ENCODE results near the gene CCDC171.

CCDC171 gene

GRCh38 chr9:15977438-15977837 lies 424.6 kb downstream of the CCDC171 start:
- no peak overlapping the region for H3K4me3 ChIP-seq (ENCODE audit: low read depth, low read length, poor library complexity, severe bottlenecking)
- H3K4me2 ChIP-seq (ENCODE audit: low read length) = no peak overlapping the region
- H3K79me2 ChIP-seq (ENCODE audit: insufficient read depth, low read length) = no peaks in the 10 kb centered on the region
- H3K9me2 ChIP-seq (ENCODE audit: low read depth, low read length) = no peaks in the 10 kb centered on the region
- H3F3A ChIP-seq (ENCODE audit: insufficient read depth, low read length) = no peaks in the 10 kb centered on the region
- H3K9me3 ChIP-seq (ENCODE audit: low read length) = no peaks in the 10 kb centered on the region
- no peaks in the 10 kb centered on the region for H3K4me1 ChIP-seq (ENCODE audit: insufficient read depth, low read length, severe bottlenecking)
- H3K36me3 ChIP-seq (ENCODE audit: insufficient read depth, low read length) = no peaks in the 10 kb centered on the region
- H3K9ac ChIP-seq (ENCODE audit: low read length) = no peak overlapping the region
- H3K27ac ChIP-seq (ENCODE audit: low read depth, low read length, poor library complexity, severe bottlenecking) = no peak overlapping the region
- H2AFZ ChIP-seq (ENCODE audit: low read length) = no peak overlapping the region
- H3K27me3 ChIP-seq (ENCODE audit: insufficient read depth, low read length) = no peaks in the 10 kb centered on the region
- TF ChIP-seq CTCF (IDR thresholded peaks at IDR 0.05; ENCODE audit: low read length) = no peak
- no peak for TF ChIP-seq EZH2 (IDR thresholded peaks at IDR 0.05; ENCODE audit: borderline replicate concordance, low read length)
- no peaks in the 10 kb centered on the region for H4K20me1 ChIP-seq (ENCODE audit: insufficient read depth, low read length)

GRCh38 chr9:15982182-15982581 lies 429.3 kb downstream of the CCDC171 start:
- H3K36me3 ChIP-seq (ENCODE audit: insufficient read depth, low read length) = no peaks in the 10 kb centered on the region
- no peaks in the 10 kb centered on the region for H3K9me3 ChIP-seq (ENCODE audit: low read length)
- H3K27ac ChIP-seq (ENCODE audit: low read depth, low read length, poor library complexity, severe bottlenecking) = no peak overlapping the region
- H3K9ac ChIP-seq (ENCODE audit: low read length) = no peak overlapping the region
- H3K4me2 ChIP-seq (ENCODE audit: low read length) = no peak overlapping the region
- no peaks in the 10 kb centered on the region for H3K79me2 ChIP-seq (ENCODE audit: insufficient read depth, low read length)
- no peaks in the 10 kb centered on the region for H3K27me3 ChIP-seq (ENCODE audit: insufficient read depth, low read length)
- no peak overlapping the region for H2AFZ ChIP-seq (ENCODE audit: low read length)
- no peaks in the 10 kb centered on the region for H3K9me2 ChIP-seq (ENCODE audit: low read depth, low read length)
- H4K20me1 ChIP-seq (ENCODE audit: insufficient read depth, low read length) = no peaks in the 10 kb centered on the region
- no peaks in the 10 kb centered on the region for H3F3A ChIP-seq (ENCODE audit: insufficient read depth, low read length)
- H3K4me3 ChIP-seq (ENCODE audit: low read depth, low read length, poor library complexity, severe bottlenecking) = no peak overlapping the region
- no peak for TF ChIP-seq EZH2 (IDR thresholded peaks at IDR 0.05; ENCODE audit: borderline replicate concordance, low read length)
- no peak for TF ChIP-seq CTCF (IDR thresholded peaks at IDR 0.05; ENCODE audit: low read length)
- no peaks in the 10 kb centered on the region for H3K4me1 ChIP-seq (ENCODE audit: insufficient read depth, low read length, severe bottlenecking)

GRCh38 chr9:15999422-16000339 lies 446.8 kb downstream of the CCDC171 start:
- no peaks in the 10 kb centered on the region for H3K27me3 ChIP-seq (ENCODE audit: insufficient read depth, low read length)
- no peak overlapping the region for H3K27ac ChIP-seq (ENCODE audit: low read depth, low read length, poor library complexity, severe bottlenecking)
- H3F3A ChIP-seq (ENCODE audit: insufficient read depth, low read length) = no peaks in the 10 kb centered on the region
- H3K36me3 ChIP-seq (ENCODE audit: insufficient read depth, low read length) = no peaks in the 10 kb centered on the region
- no peaks in the 10 kb centered on the region for H3K79me2 ChIP-seq (ENCODE audit: insufficient read depth, low read length)
- TF ChIP-seq EZH2 (IDR thresholded peaks at IDR 0.05; ENCODE audit: borderline replicate concordance, low read length) = no peak
- no peak for TF ChIP-seq CTCF (IDR thresholded peaks at IDR 0.05; ENCODE audit: low read length)
- H4K20me1 ChIP-seq (ENCODE audit: insufficient read depth, low read length) = no peaks in the 10 kb centered on the region
- no peaks in the 10 kb centered on the region for H3K4me1 ChIP-seq (ENCODE audit: insufficient read depth, low read length, severe bottlenecking)
- no peak overlapping the region for H3K4me3 ChIP-seq (ENCODE audit: low read depth, low read length, poor library complexity, severe bottlenecking)
- H3K9ac ChIP-seq (ENCODE audit: low read length) = no peak overlapping the region
- H3K4me2 ChIP-seq (ENCODE audit: low read length) = no peak overlapping the region
- no peaks in the 10 kb centered on the region for H3K9me3 ChIP-seq (ENCODE audit: low read length)
- no peaks in the 10 kb centered on the region for H3K9me2 ChIP-seq (ENCODE audit: low read depth, low read length)
- H2AFZ ChIP-seq (ENCODE audit: low read length) = no peak overlapping the region

All from OCI-LY1 (cell line).